UCSD-AML1 (cell line): ENCODE results near the gene NPS.

ENCODE experiments used
- DNase-seq: peaks from one replicate; lab custom pipeline; 2025; ENCODE audit not compliant: unreplicated experiment; lab: John Stamatoyannopoulos, UW

Gene NPS

GRCh38 chr10:127549009-127549408 is at the start of gene NPS:
Gene NPS, plus strand, starts transcription at chr10:127549309. Its CDS starts 60 bp downstream, at chr10:127549369.
- no peak for DNase-seq

GRCh38 chr10:127500127-127500526 is 49.0 kb upstream of the NPS start:
- DNase-seq: no peak

GRCh38 chr10:127506094-127506493 is 43.0 kb upstream of the NPS start:
- no peak for DNase-seq

- DNase-seq: no peak
These were observed 26.8 kb upstream of the NPS start for GRCh38 chr10:127522298-127522697.

- DNase-seq: no peak
These were observed 25.6 kb upstream of the NPS start for GRCh38 chr10:127523476-127523875.

GRCh38 chr10:127524229-127524628 is 24.9 kb upstream of the NPS start:
- no peak for DNase-seq

GRCh38 chr10:127524908-127525665 is 24.0 kb upstream of the NPS start:
- no peak for DNase-seq

GRCh38 chr10:127525686-127526085 is 23.4 kb upstream of the NPS start:
- no peak for DNase-seq

- no peak for DNase-seq
These were observed 22.9 kb upstream of the NPS start for GRCh38 chr10:127526161-127526560.

GRCh38 chr10:127527320-127527719 is 21.8 kb upstream of the NPS start:
- DNase-seq: no peak

GRCh38 chr10:127527891-127528290 is 21.2 kb upstream of the NPS start:
- DNase-seq: no peak

- DNase-seq: no peak
These were observed 16.9 kb upstream of the NPS start for GRCh38 chr10:127532193-127532592.

- DNase-seq: no peak
These were observed 16.4 kb upstream of the NPS start for GRCh38 chr10:127532659-127533058.

- no peak for DNase-seq
These were observed 15.0 kb upstream of the NPS start for GRCh38 chr10:127534074-127534473.

GRCh38 chr10:127534496-127534895 is 14.6 kb upstream of the NPS start:
- no peak for DNase-seq

- no peak for DNase-seq
These were observed 13.2 kb upstream of the NPS start for GRCh38 chr10:127535802-127536515.

- DNase-seq: no peak
These were observed 11.9 kb upstream of the NPS start for GRCh38 chr10:127536972-127537760.

GRCh38 chr10:127537924-127538323 is 11.2 kb upstream of the NPS start:
- no peak for DNase-seq

GRCh38 chr10:127548022-127548421 is 1.1 kb upstream of the NPS start:
- no peak for DNase-seq

- DNase-seq: no peak
These were observed 1.8 kb downstream of the NPS start for GRCh38 chr10:127550861-127551260.

- no peak for DNase-seq
These were observed 3.3 kb downstream of the NPS start for GRCh38 chr10:127552446-127552845.

- DNase-seq: no peak
These were observed 4.3 kb downstream of the NPS start for GRCh38 chr10:127553417-127553816.
